Sigmoid colon (tissue), 4 donors: ENCODE measurements around the gene TELO2.

Experiments used
- EP300 ChIP-seq, 4 donors: sonication (generic); formaldehyde crosslinking; IDR thresholded peaks; one replicate each; pipeline ENCODE4 v1.6.1; 2017; ENCODE audit warnings: antibody characterized with exemption in 4 of 4
- POLR2A ChIP-seq, 2 donors: fragments of 450-650 bp; IDR thresholded peaks; one replicate each; pipeline ENCODE4 v1.6.1; 2016; ENCODE audit warnings: antibody characterized with exemption in 2 of 2, mild to moderate bottlenecking in 2 of 2, moderate library complexity in 2 of 2
- POLR2AphosphoS5 ChIP-seq, 4 donors: sonication (generic); formaldehyde crosslinking; IDR thresholded peaks; one replicate each; pipeline ENCODE4 v1.6.1; 2017; ENCODE audit warnings: antibody characterized with exemption in 4 of 4
- TF ChIP-seq, protein P1 (sequence below), 4 experiments: fragments of 450-650 bp in 3 of 4; fragments of 200-600 bp in 1 of 4; IDR thresholded peaks; one replicate each; pipeline ENCODE4 v1.5.1; 2016 to 2019; ENCODE audit warnings: antibody characterized with exemption in 4 of 4, mild to moderate bottlenecking in 3 of 4, moderate library complexity in 2 of 4

- TF ChIP-seq POLR2AphosphoS5 (IDR thresholded peaks at IDR 0.05) = no peak
- TF ChIP-seq, protein P1, sequence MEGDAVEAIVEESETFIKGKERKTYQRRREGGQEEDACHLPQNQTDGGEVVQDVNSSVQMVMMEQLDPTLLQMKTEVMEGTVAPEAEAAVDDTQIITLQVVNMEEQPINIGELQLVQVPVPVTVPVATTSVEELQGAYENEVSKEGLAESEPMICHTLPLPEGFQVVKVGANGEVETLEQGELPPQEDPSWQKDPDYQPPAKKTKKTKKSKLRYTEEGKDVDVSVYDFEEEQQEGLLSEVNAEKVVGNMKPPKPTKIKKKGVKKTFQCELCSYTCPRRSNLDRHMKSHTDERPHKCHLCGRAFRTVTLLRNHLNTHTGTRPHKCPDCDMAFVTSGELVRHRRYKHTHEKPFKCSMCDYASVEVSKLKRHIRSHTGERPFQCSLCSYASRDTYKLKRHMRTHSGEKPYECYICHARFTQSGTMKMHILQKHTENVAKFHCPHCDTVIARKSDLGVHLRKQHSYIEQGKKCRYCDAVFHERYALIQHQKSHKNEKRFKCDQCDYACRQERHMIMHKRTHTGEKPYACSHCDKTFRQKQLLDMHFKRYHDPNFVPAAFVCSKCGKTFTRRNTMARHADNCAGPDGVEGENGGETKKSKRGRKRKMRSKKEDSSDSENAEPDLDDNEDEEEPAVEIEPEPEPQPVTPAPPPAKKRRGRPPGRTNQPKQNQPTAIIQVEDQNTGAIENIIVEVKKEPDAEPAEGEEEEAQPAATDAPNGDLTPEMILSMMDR (IDR thresholded peaks at IDR 0.05) = no peak
- TF ChIP-seq EP300 (IDR thresholded peaks at IDR 0.05) = no peak
- no peak for TF ChIP-seq POLR2A (IDR thresholded peaks at IDR 0.05)
These were observed 3.3 kb downstream of the TELO2 start for GRCh38 chr16:1496464-1496863.
